Measurements from ENCODE around the gene PRDM16.

DNA sequence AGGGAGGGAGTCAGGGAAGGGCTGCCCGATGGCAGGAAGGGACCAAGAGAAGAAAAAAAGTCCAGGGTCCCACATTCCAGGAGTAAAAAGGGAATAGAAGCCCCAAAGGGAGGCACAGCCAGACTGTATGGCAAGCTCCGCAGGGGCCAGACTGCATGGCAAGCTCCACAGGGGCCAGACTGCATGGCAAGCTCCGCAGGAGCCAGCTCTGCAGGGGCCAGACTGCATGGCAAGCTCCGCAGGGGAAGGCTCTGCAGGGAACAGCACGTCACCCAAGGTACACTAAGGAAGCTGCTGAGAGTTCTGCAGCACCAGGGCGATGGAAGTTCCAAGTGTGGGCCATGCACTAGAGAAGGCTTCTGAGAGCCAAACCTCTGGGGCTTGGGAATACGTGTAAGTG, 228.8 kb downstream of the PRDM16 start:
- TF ChIP-seq, protein P1, sequence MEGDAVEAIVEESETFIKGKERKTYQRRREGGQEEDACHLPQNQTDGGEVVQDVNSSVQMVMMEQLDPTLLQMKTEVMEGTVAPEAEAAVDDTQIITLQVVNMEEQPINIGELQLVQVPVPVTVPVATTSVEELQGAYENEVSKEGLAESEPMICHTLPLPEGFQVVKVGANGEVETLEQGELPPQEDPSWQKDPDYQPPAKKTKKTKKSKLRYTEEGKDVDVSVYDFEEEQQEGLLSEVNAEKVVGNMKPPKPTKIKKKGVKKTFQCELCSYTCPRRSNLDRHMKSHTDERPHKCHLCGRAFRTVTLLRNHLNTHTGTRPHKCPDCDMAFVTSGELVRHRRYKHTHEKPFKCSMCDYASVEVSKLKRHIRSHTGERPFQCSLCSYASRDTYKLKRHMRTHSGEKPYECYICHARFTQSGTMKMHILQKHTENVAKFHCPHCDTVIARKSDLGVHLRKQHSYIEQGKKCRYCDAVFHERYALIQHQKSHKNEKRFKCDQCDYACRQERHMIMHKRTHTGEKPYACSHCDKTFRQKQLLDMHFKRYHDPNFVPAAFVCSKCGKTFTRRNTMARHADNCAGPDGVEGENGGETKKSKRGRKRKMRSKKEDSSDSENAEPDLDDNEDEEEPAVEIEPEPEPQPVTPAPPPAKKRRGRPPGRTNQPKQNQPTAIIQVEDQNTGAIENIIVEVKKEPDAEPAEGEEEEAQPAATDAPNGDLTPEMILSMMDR (conservative IDR thresholded peaks at IDR 0.05; ENCODE audit: low read depth in 2 of 2) = no peak
- TF ChIP-seq, protein P2, sequence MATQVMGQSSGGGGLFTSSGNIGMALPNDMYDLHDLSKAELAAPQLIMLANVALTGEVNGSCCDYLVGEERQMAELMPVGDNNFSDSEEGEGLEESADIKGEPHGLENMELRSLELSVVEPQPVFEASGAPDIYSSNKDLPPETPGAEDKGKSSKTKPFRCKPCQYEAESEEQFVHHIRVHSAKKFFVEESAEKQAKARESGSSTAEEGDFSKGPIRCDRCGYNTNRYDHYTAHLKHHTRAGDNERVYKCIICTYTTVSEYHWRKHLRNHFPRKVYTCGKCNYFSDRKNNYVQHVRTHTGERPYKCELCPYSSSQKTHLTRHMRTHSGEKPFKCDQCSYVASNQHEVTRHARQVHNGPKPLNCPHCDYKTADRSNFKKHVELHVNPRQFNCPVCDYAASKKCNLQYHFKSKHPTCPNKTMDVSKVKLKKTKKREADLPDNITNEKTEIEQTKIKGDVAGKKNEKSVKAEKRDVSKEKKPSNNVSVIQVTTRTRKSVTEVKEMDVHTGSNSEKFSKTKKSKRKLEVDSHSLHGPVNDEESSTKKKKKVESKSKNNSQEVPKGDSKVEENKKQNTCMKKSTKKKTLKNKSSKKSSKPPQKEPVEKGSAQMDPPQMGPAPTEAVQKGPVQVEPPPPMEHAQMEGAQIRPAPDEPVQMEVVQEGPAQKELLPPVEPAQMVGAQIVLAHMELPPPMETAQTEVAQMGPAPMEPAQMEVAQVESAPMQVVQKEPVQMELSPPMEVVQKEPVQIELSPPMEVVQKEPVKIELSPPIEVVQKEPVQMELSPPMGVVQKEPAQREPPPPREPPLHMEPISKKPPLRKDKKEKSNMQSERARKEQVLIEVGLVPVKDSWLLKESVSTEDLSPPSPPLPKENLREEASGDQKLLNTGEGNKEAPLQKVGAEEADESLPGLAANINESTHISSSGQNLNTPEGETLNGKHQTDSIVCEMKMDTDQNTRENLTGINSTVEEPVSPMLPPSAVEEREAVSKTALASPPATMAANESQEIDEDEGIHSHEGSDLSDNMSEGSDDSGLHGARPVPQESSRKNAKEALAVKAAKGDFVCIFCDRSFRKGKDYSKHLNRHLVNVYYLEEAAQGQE (IDR thresholded peaks at IDR 0.05; ENCODE audit: unreplicated experiment) = no peak
- TF ChIP-seq POLR2AphosphoS5 (IDR thresholded peaks at IDR 0.05; ENCODE audit: low read depth) = no peak
- no peak for TF ChIP-seq ZNF331 (CRISPR knock-in tag; IDR thresholded peaks at IDR 0.05; ENCODE audit: low read depth)
- no peak for TF ChIP-seq ZNF114 (CRISPR knock-in tag; IDR thresholded peaks at IDR 0.05)
- no peak for TF ChIP-seq EZH2phosphoT487 (IDR thresholded peaks at IDR 0.05; ENCODE audit: unreplicated experiment)
- TF ChIP-seq CREB1 (CRISPR knock-in tag; IDR thresholded peaks at IDR 0.05; ENCODE audit: low read depth) = no peak
- TF ChIP-seq, protein P3, sequence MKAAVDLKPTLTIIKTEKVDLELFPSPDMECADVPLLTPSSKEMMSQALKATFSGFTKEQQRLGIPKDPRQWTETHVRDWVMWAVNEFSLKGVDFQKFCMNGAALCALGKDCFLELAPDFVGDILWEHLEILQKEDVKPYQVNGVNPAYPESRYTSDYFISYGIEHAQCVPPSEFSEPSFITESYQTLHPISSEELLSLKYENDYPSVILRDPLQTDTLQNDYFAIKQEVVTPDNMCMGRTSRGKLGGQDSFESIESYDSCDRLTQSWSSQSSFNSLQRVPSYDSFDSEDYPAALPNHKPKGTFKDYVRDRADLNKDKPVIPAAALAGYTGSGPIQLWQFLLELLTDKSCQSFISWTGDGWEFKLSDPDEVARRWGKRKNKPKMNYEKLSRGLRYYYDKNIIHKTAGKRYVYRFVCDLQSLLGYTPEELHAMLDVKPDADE (IDR thresholded peaks at IDR 0.05) = no peak
- TF ChIP-seq EZH2 (IDR thresholded peaks at IDR 0.05; ENCODE audit: low read depth, unreplicated experiment) = no peak
- TF ChIP-seq JUNB (IDR thresholded peaks at IDR 0.05; ENCODE audit: unreplicated experiment) = no peak

All from GM23338 (cell line).